Stomach (tissue), 4 donors: ENCODE data around the gene NAV2.

Experiments used
- CTCF ChIP-seq, 7 experiments: fragments of 450-650 bp in 4 of 7; fragments of 200-600 bp in 3 of 7; sonication (generic) in 3 of 7; IDR thresholded peaks; one replicate each; pipeline ENCODE4 v1.5.1; 2016 to 2019; ENCODE audit warnings: antibody characterized with exemption in 7 of 7, control low read depth in 2 of 7, mild to moderate bottlenecking in 1 of 7
- POLR2A ChIP-seq, 4 donors: fragments of 450-650 bp; IDR thresholded peaks; one replicate each; pipeline ENCODE4 v1.6.1; 2016; ENCODE audit warnings: antibody characterized with exemption in 4 of 4, control low read depth in 2 of 4, mild to moderate bottlenecking in 1 of 4, moderate library complexity in 1 of 4

DNA sequence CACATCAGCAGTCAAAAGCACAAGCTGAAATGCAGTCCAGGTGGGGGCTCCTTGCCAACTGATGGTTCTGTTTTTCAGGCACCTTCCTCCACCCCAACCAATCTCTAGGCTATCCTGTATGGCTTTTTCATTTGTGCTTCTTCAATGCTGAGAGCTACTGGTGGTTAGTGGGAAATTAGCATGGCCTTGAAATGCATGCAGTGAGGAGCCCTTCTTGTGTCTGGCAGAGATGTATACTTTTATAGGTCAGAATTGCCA is 167.4 kb downstream of the NAV2 start:
- no peak for TF ChIP-seq CTCF (IDR thresholded peaks at IDR 0.05)
- no peak for TF ChIP-seq POLR2A (IDR thresholded peaks at IDR 0.05)
